Measurements from ENCODE around the gene ERMP1.

ERMP1 gene

DNA sequence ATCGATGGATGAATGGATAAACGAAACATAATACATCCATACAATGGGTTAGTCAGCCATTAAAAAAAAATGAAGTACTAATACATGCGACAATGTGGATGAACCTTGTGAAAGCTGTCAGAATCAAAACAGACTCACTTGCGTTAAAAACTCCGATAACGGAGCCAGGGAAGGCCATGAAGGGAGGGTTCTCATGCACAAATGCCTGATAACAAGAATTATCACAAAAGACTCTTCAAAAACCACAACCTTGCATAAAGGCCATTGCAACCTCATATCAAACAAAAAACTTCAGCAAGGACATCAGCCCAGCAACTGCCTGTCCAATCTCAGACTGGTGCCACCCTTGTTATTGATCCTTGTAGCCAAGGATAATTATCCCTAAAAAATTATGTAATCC, 13.7 kb downstream of the ERMP1 start:
- no peak overlapping the region for H3K4me3 ChIP-seq (ENCODE audit: low read depth, low read length)

DNA sequence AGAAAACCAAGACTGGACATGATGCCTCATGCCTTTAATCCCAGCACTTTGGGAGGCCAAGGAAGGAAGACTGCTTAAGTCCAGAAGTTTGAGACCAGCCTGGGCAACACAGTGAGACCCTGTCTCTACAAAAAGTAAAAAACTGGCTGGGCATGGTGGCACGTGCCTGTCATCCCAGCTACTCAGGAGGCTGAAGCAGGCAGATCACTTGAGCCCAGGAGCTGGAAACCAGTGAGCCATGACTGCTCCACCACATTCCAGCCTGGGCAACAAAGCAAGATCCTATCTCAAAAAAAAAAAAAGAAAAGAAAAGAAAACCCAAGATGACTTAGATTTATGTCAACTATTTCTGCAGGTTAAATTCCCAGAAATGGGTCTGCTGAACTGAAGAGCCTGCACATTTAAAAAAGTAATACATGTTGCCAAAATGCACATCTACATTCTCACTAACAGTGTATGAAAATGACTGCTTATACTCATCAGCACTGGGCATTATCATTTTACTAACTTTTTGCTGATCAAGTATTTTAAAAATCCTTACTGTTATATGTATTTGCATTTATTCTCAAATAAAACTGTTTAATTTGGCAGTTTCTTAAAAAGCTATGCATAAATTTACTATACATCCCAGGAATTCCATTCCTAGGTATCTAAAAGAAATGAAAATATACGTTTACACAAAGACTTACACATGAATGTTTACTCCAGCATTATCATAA, 14.3 kb downstream of the ERMP1 start:
- TF ChIP-seq, protein P1, sequence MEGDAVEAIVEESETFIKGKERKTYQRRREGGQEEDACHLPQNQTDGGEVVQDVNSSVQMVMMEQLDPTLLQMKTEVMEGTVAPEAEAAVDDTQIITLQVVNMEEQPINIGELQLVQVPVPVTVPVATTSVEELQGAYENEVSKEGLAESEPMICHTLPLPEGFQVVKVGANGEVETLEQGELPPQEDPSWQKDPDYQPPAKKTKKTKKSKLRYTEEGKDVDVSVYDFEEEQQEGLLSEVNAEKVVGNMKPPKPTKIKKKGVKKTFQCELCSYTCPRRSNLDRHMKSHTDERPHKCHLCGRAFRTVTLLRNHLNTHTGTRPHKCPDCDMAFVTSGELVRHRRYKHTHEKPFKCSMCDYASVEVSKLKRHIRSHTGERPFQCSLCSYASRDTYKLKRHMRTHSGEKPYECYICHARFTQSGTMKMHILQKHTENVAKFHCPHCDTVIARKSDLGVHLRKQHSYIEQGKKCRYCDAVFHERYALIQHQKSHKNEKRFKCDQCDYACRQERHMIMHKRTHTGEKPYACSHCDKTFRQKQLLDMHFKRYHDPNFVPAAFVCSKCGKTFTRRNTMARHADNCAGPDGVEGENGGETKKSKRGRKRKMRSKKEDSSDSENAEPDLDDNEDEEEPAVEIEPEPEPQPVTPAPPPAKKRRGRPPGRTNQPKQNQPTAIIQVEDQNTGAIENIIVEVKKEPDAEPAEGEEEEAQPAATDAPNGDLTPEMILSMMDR (IDR thresholded peaks at IDR 0.05; ENCODE audit: low read depth, low read length): no peak
- H3K4me3 ChIP-seq (ENCODE audit: low read depth, low read length): no peak overlapping the region

More for the DNA sequence above, 13.7 kb downstream of the ERMP1 start:
- TF ChIP-seq, protein P1 (IDR thresholded peaks at IDR 0.05; ENCODE audit: low read depth, low read length): no peak

DNA sequence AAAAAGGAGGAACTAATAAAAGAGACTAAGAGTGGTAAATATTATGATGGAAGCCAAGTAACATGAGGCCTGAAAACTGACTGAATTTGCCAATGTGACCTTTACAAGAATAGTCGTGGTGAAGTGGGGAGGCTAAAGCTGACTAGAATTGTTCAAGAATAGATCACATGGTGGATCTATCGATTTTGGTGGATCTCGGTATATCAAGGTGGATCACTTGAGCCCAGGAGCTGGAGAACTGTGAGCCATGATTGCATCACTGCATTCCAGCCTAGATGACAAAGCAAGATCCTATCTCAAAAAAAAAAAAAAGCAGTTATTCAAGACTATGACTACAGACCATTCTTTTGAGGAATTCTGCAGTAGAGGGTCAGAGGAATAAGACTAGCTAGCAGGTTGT, 15.1 kb downstream of the ERMP1 start:
- no peak overlapping the region for H3K4me3 ChIP-seq (ENCODE audit: low read depth, low read length)
- TF ChIP-seq, protein P1 (IDR thresholded peaks at IDR 0.05; ENCODE audit: low read depth, low read length): no peak

DNA sequence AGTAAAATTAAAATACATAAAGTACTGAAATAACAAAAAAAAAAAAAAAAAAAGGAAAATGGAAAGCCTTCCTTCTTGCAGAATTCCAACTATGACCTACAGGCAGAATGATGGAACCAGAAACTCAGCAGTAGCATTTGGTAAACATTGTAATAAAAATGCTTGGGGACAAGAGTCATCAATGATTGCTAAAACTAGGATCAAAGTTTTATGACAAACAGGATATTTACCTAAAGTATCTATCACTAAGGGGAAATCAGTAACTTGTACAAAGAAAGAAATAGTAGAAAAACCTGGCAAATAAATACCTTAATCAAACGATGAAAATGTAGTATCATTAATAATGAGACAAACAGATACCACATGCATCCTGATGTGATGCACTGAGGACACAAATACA, 17.5 kb downstream of the ERMP1 start:
- TF ChIP-seq, protein P1 (IDR thresholded peaks at IDR 0.05; ENCODE audit: low read depth, low read length): no peak
- H3K4me3 ChIP-seq (ENCODE audit: low read depth, low read length): no peak overlapping the region

DNA sequence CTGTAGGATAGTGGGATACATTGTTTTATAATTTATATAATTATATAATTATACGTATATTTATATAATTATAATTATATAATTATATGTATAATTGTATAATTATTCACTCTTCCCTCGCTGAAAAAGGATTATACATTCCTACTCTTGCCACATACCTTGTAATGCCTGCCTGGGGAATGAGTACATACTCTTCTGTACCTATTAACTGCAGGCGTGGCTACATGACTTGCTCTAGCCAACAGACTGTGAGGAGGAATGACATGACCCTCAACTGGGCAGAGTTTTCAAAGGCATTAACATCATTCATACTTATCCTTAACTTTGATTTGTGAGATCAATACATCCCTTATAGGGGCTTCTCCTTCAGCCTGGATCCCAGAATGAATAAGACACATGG, 19.1 kb downstream of the ERMP1 start:
- no peak overlapping the region for H3K4me3 ChIP-seq (ENCODE audit: low read depth, low read length)

DNA sequence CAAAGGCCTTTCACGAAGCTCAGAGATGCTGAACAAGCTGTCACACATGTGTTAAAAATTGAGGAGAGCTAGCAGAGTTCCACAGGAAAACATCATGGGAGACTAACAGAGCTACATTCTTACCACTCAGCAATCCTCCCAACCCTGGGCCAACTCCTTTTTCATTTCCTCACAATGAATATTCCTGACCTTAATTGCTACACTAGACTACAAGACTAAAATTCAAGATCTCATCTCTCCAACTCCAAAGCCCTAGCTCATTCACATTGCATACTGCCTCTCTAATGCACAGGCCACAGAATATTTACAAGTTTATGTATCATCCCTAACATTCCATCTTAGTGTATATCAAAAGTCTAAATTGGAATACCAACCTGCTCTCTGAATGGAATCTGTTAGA, 21.2 kb downstream of the ERMP1 start:
- TF ChIP-seq, protein P1 (IDR thresholded peaks at IDR 0.05; ENCODE audit: low read depth, low read length): no peak
- H3K4me3 ChIP-seq (ENCODE audit: low read depth, low read length): no peak overlapping the region

More for the DNA sequence above, 19.1 kb downstream of the ERMP1 start:
- TF ChIP-seq, protein P1 (IDR thresholded peaks at IDR 0.05; ENCODE audit: low read depth, low read length): no peak

DNA sequence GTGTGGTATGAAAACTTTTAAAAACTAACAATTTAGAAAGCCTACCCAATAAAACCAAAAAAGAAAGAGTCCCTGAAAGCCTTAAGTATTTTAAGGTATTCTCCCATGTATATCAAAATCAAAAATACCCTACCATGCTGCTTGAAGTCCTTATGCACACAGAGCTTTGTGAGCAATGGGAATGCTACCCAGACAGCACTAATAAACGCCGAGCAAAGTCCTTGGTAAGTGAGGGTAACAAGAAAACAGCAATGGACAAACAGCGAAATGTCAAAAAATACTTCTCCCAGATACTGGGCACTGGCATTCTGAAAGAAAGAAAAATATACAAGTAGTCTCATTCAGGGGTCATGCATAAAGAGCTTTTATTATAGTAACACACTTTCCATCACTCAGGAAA, 27.4 kb downstream of the ERMP1 start:
- TF ChIP-seq, protein P1 (IDR thresholded peaks at IDR 0.05; ENCODE audit: low read depth, low read length): no peak
- H3K4me3 ChIP-seq (ENCODE audit: low read depth, low read length): no peak overlapping the region

All from WI38 (cell line).